Neuronal stem cell (in vitro differentiated cells): Measurements from ENCODE around the gene SNAI1.

Source experiments
- DNase-seq: peaks from one replicate; pipeline ENCODE4 v3.0.0-alpha.2; 2013; ENCODE audit warnings: low spot score
- H2AFZ ChIP-seq: one replicate; pipeline ENCODE4 v1.6.1; 2013; ENCODE audit warnings: mild to moderate bottlenecking, low read length, inconsistent platforms
- H2AK5ac ChIP-seq: 2 replicates; pipeline ENCODE4 v1.6.1; 2013; ENCODE audit warnings: low read depth, mild to moderate bottlenecking, inconsistent platforms, low read length, moderate library complexity, mixed read lengths
- H2BK120ac ChIP-seq: 2 replicates; pipeline ENCODE4 v1.6.1; 2013; ENCODE audit warnings: low read depth, mild to moderate bottlenecking, inconsistent platforms, low read length, moderate library complexity, mixed read lengths
- H2BK12ac ChIP-seq: one replicate; pipeline ENCODE4 v1.6.1; 2013; ENCODE audit warnings: low read length, inconsistent platforms
- H2BK15ac ChIP-seq: 2 replicates; pipeline ENCODE4 v1.6.1; 2013; ENCODE audit warnings: mild to moderate bottlenecking, low read length, inconsistent platforms, mixed read lengths
- H2BK5ac ChIP-seq: one replicate; pipeline ENCODE4 v1.6.1; 2013; ENCODE audit warnings: inconsistent platforms, mild to moderate bottlenecking, low read length, moderate library complexity
- H3K14ac ChIP-seq: one replicate; pipeline ENCODE4 v1.6.1; 2013; ENCODE audit warnings: low read length, inconsistent platforms
- H3K18ac ChIP-seq: 2 replicates; pipeline ENCODE4 v1.6.1; 2013; ENCODE audit warnings: low read length, inconsistent platforms
- H3K23ac ChIP-seq: 2 replicates; pipeline ENCODE4 v1.6.1; 2013; ENCODE audit warnings: low read depth, mild to moderate bottlenecking, mixed read lengths, low read length, inconsistent platforms; ENCODE audit not compliant: poor library complexity
- H3K27ac ChIP-seq: replicated peaks from 3 replicates; pipeline ENCODE4 v1.5.1; 2013; ENCODE audit warnings: low read length, inconsistent platforms
- H3K27me3 ChIP-seq, 3 experiments: 2 replicates each; pipeline ENCODE4 v1.6.1; 2013; ENCODE audit warnings: low read length in 3 of 3, mild to moderate bottlenecking in 2 of 3, inconsistent platforms in 1 of 3, low read depth in 1 of 3, mixed read lengths in 1 of 3, moderate library complexity in 1 of 3; ENCODE audit not compliant: control insufficient read depth in 3 of 3, insufficient read depth in 3 of 3
- H3K36me3 ChIP-seq, 2 donors: replicated peaks in 1 of 2; 2 replicates each; pipeline ENCODE4 v1.6.1; 2013; ENCODE audit warnings: low read length in 2 of 2; ENCODE audit not compliant: control insufficient read depth in 2 of 2, insufficient read depth in 2 of 2
- H3K4ac ChIP-seq: 2 replicates; pipeline ENCODE4 v1.6.1; 2013; ENCODE audit warnings: inconsistent platforms, mild to moderate bottlenecking, low read length, moderate library complexity
- H3K4me1 ChIP-seq, 2 donors: 1 replicate in 1 of 2; 2 replicates in 1 of 2; pipeline ENCODE4 v1.6.1; 2013; ENCODE audit warnings: low read length in 2 of 2, low read depth in 1 of 2; ENCODE audit not compliant: control insufficient read depth in 2 of 2, insufficient read depth in 1 of 2
- H3K4me2 ChIP-seq: one replicate; pipeline ENCODE4 v1.6.1; 2013; ENCODE audit warnings: mild to moderate bottlenecking, low read length, inconsistent platforms; ENCODE audit not compliant: insufficient read depth, poor library complexity, severe bottlenecking
- H3K4me3 ChIP-seq, 2 donors: 2 replicates each; pipeline ENCODE4 v1.5.1; 2013; ENCODE audit warnings: low read length in 2 of 2, mild to moderate bottlenecking in 2 of 2, inconsistent platforms in 1 of 2, moderate library complexity in 1 of 2
- H3K79me1 ChIP-seq: one replicate; pipeline ENCODE4 v1.6.1; 2013; ENCODE audit warnings: low read depth, mild to moderate bottlenecking, inconsistent platforms, low read length, moderate library complexity
- H3K9ac ChIP-seq: one replicate; pipeline ENCODE4 v1.6.1; 2013; ENCODE audit warnings: mild to moderate bottlenecking, low read depth, low read length, inconsistent platforms; ENCODE audit not compliant: poor library complexity
- H3K9me3 ChIP-seq, 2 donors: replicated peaks in 1 of 2; 2 replicates each; pipeline versions ENCODE3 to v1.6.1; 2013; ENCODE audit warnings: low read length in 2 of 2, mild to moderate bottlenecking in 2 of 2, inconsistent platforms in 1 of 2, low read depth in 1 of 2, mixed read lengths in 1 of 2, moderate library complexity in 1 of 2; ENCODE audit not compliant: control insufficient read depth in 2 of 2, insufficient read depth in 1 of 2
- H4K8ac ChIP-seq: one replicate; pipeline ENCODE4 v1.6.1; 2013; ENCODE audit warnings: low read depth, mild to moderate bottlenecking, inconsistent platforms, low read length, moderate library complexity
- H4K91ac ChIP-seq: one replicate; pipeline ENCODE4 v1.6.1; 2013; ENCODE audit warnings: low read length, low read depth, mild to moderate bottlenecking, inconsistent platforms; ENCODE audit not compliant: poor library complexity
- WGBS, 2 donors: extraction: QIAGEN DNeasy Blood & Tissue Kit; methylation state at CpG; one replicate each; pipeline ENCODE4 v1.1.7; 2013; ENCODE audit warnings: missing lambda C conversion rate in 2 of 2, mixed read lengths in 1 of 2; ENCODE audit not compliant: insufficient read length in 2 of 2, insufficient replicate concordance in 1 of 2; ENCODE audit errors: extremely low coverage in 2 of 2; 5-methylcytosine and 5-hydroxymethylcytosine counted together

Gene SNAI1

GRCh38 chr20:49942303-49942702, 40.5 kb upstream of the SNAI1 start:
- no peak overlapping the region for H3K4me2 ChIP-seq
- H3K4ac ChIP-seq: no peak overlapping the region
- peak overlapping the region; percentile 32 for H3K9ac ChIP-seq
- no peak overlapping the region for H2AFZ ChIP-seq
- no peak overlapping the region for H3K23ac ChIP-seq
- H3K14ac ChIP-seq: no peak overlapping the region
- H4K91ac ChIP-seq: no peak overlapping the region
- no peak overlapping the region for H2BK12ac ChIP-seq
- no peak overlapping the region for H3K27ac ChIP-seq
- no peak overlapping the region for H4K8ac ChIP-seq
- H3K79me1 ChIP-seq: peaks cover 13% of the 10 kb centered on the region
- H3K27me3 ChIP-seq: no peaks in the 10 kb centered on the region
- peaks cover 14 to 77% of the 10 kb centered on the region in 2 donors for H3K36me3 ChIP-seq
- WGBS, 2 donors: no CpG with 5 or more reads among the region's 3 CpGs
- no peak overlapping the region for H2BK120ac ChIP-seq
- no peak overlapping the region for H2BK15ac ChIP-seq
- H3K18ac ChIP-seq: no peak overlapping the region
- no peaks in the 10 kb centered on the region for H3K9me3 ChIP-seq
- no peak for DNase-seq
- H3K4me1 ChIP-seq: peaks cover 4 to 5% of the 10 kb centered on the region in 2 donors
- no peak overlapping the region for H2BK5ac ChIP-seq
- no peak overlapping the region for H2AK5ac ChIP-seq
- no peak overlapping the region for H3K4me3 ChIP-seq

DNA sequence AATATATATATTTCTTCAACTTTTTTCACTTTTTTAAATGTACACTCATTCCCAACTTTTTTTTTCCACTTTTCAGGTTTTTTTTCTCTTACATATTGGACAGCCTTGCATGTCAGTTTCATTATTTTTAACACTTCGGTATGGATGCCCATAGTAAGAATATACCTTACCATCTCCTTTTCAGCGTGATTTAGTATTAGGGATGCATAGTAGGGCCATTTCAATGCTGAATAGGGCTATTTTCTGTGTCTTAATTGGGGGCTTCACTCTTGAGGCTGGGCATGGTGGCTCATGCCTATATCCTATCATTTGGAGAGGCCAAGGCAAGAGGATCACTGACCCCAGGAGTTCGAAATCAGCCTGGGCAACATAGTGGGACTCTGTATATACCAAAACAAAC, 39.8 kb upstream of the SNAI1 start:
- H3K9me3 ChIP-seq: no peaks in the 10 kb centered on the region
- no peak overlapping the region for H3K14ac ChIP-seq
- H3K79me1 ChIP-seq: peaks cover 11% of the 10 kb centered on the region
- H2AFZ ChIP-seq: no peak overlapping the region
- no peak overlapping the region for H3K4me2 ChIP-seq
- no peak for DNase-seq
- no peak overlapping the region for H3K23ac ChIP-seq
- no CpG with 5 or more reads among the region's 3 CpGs for WGBS, 2 donors
- no peak overlapping the region for H4K8ac ChIP-seq
- no peak overlapping the region for H3K27ac ChIP-seq
- peaks cover 14 to 81% of the 10 kb centered on the region in 2 donors for H3K36me3 ChIP-seq
- H3K4ac ChIP-seq: no peak overlapping the region
- no peaks in the 10 kb centered on the region for H3K4me1 ChIP-seq
- no peak overlapping the region for H4K91ac ChIP-seq
- no peak overlapping the region for H2BK5ac ChIP-seq
- H3K9ac ChIP-seq: no peak overlapping the region
- H2BK12ac ChIP-seq: no peak overlapping the region
- H3K18ac ChIP-seq: no peak overlapping the region
- H2BK15ac ChIP-seq: no peak overlapping the region
- H3K27me3 ChIP-seq: no peaks in the 10 kb centered on the region
- no peak overlapping the region for H3K4me3 ChIP-seq
- H2AK5ac ChIP-seq: no peak overlapping the region
- no peak overlapping the region for H2BK120ac ChIP-seq

DNA sequence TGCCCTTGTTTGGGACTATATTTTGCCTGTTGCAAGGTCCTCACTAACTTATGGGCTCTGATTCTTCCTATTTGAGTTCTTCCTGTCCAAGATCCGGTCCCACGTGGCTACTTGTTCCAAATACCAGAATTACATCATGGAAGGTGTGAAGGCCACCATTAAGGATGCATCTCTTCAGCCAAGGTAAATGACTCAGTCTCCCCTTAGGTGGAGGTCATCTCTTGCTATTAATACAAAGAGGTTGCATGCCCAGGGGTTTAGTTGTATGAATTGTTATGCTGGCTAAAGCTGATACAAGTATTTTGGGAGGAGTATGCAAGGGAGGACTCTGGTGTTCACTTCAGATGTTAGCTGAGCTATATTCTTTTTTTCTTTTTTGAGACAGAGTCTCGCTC, 37.5 kb upstream of the SNAI1 start:
- H2BK5ac ChIP-seq: no peak overlapping the region
- no CpG with 5 or more reads among the region's 3 CpGs for WGBS, 2 donors
- H3K4me1 ChIP-seq: no peaks in the 10 kb centered on the region
- H2BK12ac ChIP-seq: no peak overlapping the region
- no peak overlapping the region for H3K14ac ChIP-seq
- no peak for DNase-seq
- no peak overlapping the region for H3K27ac ChIP-seq
- no peak overlapping the region for H2AFZ ChIP-seq
- no peak overlapping the region for H2BK120ac ChIP-seq
- H4K91ac ChIP-seq: no peak overlapping the region
- H3K9ac ChIP-seq: no peak overlapping the region
- no peak overlapping the region for H2AK5ac ChIP-seq
- H3K23ac ChIP-seq: no peak overlapping the region
- H4K8ac ChIP-seq: no peak overlapping the region
- no peak overlapping the region for H3K4me2 ChIP-seq
- H3K18ac ChIP-seq: no peak overlapping the region
- H3K79me1 ChIP-seq: peaks cover 6% of the 10 kb centered on the region
- no peak overlapping the region for H3K4ac ChIP-seq
- H3K27me3 ChIP-seq: no peaks in the 10 kb centered on the region
- H3K9me3 ChIP-seq: no peaks in the 10 kb centered on the region
- no peak overlapping the region for H3K4me3 ChIP-seq
- H3K36me3 ChIP-seq: peaks cover 26 to 85% of the 10 kb centered on the region in 2 donors
- H2BK15ac ChIP-seq: no peak overlapping the region

- Histone ChIP-seq H2BK15ac (no peak overlapping the region), H3K14ac (no peak overlapping the region), H3K27me3 (no peaks in the 10 kb centered on the region), H3K23ac (no peak overlapping the region), H2AFZ (no peak overlapping the region), H3K4me3 (no peak overlapping the region), H2BK5ac (no peak overlapping the region), H3K27ac (no peak overlapping the region), H2BK12ac (no peak overlapping the region), H3K18ac (no peak overlapping the region), H2BK120ac (no peak overlapping the region), H4K91ac (no peak overlapping the region), H3K9ac (no peak overlapping the region), H3K4me1 (no peaks in the 10 kb centered on the region), H3K79me1 (peaks cover 6% of the 10 kb centered on the region), H3K4me2 (no peak overlapping the region), H2AK5ac (no peak overlapping the region), H3K9me3 (no peaks in the 10 kb centered on the region), H3K36me3 (peaks cover 30 to 90% of the 10 kb centered on the region in 2 donors), H4K8ac (no peak overlapping the region), H3K4ac (no peak overlapping the region)
- WGBS, 2 donors: no CpG with 5 or more reads among the region's 10 CpGs
- DNase-seq: no peak
Measured at GRCh38 chr20:49945701-49946477, 36.9 kb upstream of the SNAI1 start.
